Activated naive CD4-positive, alpha-beta T cell treated with anti-CD3 and anti-CD28 coated beads for 36 hours (primary cell): Measurements from ENCODE around the gene PHACTR1. TPM values are rescaled to one million over a fixed set of nuclear protein-coding genes. Genes with fewer than 3 reads are reported as not detected.

Source experiments
- CTCF ChIA-PET: fragments of 350-600 bp; sonication (Branson Sonifier 250); formaldehyde crosslinking; loops from one replicate; lab custom pipeline; 2021; ENCODE audit warnings: antibody characterized with exemption; lab: Charles Lee
- DNase-seq: peaks from one replicate; pipeline ENCODE4 v3.0.0-alpha.2; 2020
- H3K27ac Mint-ChIP-seq: one replicate; pipeline ENCODE4 v1.8.0; 2021; ENCODE audit warnings: mild to moderate bottlenecking, mixed read lengths
- H3K27me3 Mint-ChIP-seq: one replicate; pipeline ENCODE4 v1.8.0; 2021; ENCODE audit warnings: low read depth, mixed read lengths
- H3K36me3 Mint-ChIP-seq: one replicate; pipeline ENCODE4 v1.8.0; 2021; ENCODE audit warnings: low read depth, mixed read lengths
- H3K4me1 Mint-ChIP-seq: one replicate; pipeline ENCODE4 v1.8.0; 2021; ENCODE audit warnings: low read depth, mixed read lengths
- H3K4me3 Mint-ChIP-seq: one replicate; pipeline ENCODE4 v1.8.0; 2021; ENCODE audit warnings: mild to moderate bottlenecking, moderate library complexity, mixed read lengths
- H3K9me3 Mint-ChIP-seq: one replicate; pipeline ENCODE4 v1.8.0; 2021; ENCODE audit warnings: mixed read lengths
- intact Hi-C: fragments of 100-400 bp; cut with micrococcal nuclease; formaldehyde crosslinking; loops from one replicate; pipeline ENCODE4 v1.15.1; 2023
- total RNA-seq, 2 experiments: library from RNA; stranded (reverse); gene quantifications; one replicate each; pipeline ENCODE4 v1.2.3, GENCODE V29; 2021

PHACTR1 gene
- total RNA-seq, 2 experiments from 2014 or later, result 0.31 TPM; not detected in 1

DNA sequence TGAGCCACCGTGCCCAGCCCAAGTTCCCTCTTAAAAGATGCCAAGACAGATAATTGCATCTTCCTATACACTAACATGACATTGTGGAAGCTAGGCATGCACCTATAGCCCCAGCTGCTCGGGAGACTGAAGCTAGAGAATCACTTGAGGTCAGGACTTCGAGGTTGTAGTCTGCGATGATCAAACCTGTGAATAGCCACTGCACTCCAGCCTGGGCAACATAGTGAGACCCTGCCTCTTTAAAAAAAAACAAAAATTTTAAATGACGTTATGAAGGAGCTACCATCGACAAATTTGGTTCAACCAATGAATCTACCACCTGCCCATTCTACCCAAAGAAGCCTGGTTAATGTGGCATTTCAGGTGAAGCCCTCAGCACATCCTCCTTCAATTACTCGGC is 531.1 kb downstream of the PHACTR1 start:
- CTCF ChIA-PET, result interaction anchor here (0.6 to 0.7 kb wide), 2 partner anchors 332 to 421 kb away, joined by 3 to 4 read pairs; no protein-coding TSS in a partner anchor

DNA sequence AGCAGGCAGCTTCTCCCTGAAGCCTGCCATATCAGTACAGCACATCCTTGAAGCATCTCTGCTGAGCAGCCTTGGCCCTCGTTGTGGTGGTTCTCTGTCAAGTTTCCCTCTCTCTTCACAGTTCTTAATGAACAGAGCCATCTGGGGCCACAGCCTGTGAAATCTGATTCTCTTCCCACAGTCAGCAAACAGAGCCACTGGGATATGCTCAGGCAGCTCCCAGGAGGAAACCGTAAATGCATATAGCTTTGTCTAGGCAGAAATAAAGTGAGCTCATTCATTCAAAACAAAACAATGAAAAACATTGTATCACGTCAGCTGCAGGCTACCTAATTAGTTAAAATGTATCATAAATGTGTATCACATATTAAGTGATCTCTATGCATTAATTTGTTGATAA is 531.5 kb downstream of the PHACTR1 start:
- H3K4me1 Mint-ChIP-seq, result no peaks in the 10 kb centered on the region
- no peak overlapping the region for H3K4me3 Mint-ChIP-seq
- no peak overlapping the region for H3K27ac Mint-ChIP-seq
- no peaks in the 10 kb centered on the region for H3K36me3 Mint-ChIP-seq
- peaks cover 7% of the 10 kb centered on the region for H3K9me3 Mint-ChIP-seq
- intact Hi-C loops, result no loop called here
- no peak for DNase-seq
- H3K27me3 Mint-ChIP-seq, result no peaks in the 10 kb centered on the region
- CTCF ChIA-PET, result interaction anchor here (0.6 to 0.7 kb wide), 2 partner anchors 332 to 421 kb away, joined by 3 to 4 read pairs; no protein-coding TSS in a partner anchor

More for the DNA sequence above, 531.1 kb downstream of the PHACTR1 start:
- Mint-ChIP-seq H3K4me1 (no peaks in the 10 kb centered on the region), H3K4me3 (no peak overlapping the region), H3K36me3 (no peaks in the 10 kb centered on the region), H3K27ac (no peak overlapping the region), H3K27me3 (no peaks in the 10 kb centered on the region), H3K9me3 (peaks cover 7% of the 10 kb centered on the region)
- DNase-seq, result no peak
- intact Hi-C loops, result no loop called here

DNA sequence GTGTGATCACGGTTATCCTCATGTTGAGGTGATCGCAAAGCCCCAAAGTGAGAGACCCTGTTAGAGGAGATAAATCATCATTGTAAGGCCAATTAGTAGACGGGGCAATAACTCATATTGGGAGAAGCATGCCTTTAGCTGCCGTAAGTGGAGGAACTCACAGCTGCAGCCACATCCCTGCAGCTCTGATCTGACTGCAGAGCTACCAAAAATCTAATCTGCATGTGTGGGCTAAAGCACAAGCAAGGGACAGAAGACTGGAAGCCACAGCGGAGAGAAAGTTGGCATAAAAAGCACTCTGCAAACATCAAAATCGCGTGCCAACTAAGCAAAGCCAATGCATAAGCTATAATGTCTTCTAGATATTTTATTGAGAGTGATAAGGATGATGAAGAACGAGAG is 532.0 kb downstream of the PHACTR1 start:
- H3K36me3 Mint-ChIP-seq, result no peaks in the 10 kb centered on the region
- no peak overlapping the region for H3K27ac Mint-ChIP-seq
- CTCF ChIA-PET, result no interaction called here
- H3K27me3 Mint-ChIP-seq, result no peaks in the 10 kb centered on the region
- intact Hi-C loops, result no loop called here
- H3K4me1 Mint-ChIP-seq, result no peaks in the 10 kb centered on the region
- DNase-seq, result no peak
- H3K4me3 Mint-ChIP-seq, result no peak overlapping the region
- peaks cover 7% of the 10 kb centered on the region for H3K9me3 Mint-ChIP-seq

DNA sequence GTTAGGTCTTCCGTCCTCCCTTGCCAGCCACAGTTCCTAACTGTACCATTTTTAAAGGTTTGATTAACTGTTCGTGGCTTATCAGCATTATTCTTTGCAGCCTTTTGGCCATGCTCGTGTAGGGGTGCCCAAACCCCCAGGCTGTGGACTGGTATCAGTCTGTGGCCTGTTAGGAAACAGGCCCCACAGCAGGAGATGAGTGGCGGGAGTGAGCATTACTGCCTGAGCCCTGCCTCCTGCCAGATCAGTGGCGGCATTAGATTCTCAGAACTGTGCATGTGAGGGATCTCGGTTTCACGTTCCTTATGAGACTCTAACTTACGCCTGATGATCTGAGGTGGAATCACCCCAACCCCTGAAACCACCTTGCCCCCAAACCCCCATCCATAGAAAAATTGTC is 532.4 kb downstream of the PHACTR1 start:
- no peak overlapping the region for H3K4me3 Mint-ChIP-seq
- H3K9me3 Mint-ChIP-seq, result peaks cover 3% of the 10 kb centered on the region
- H3K36me3 Mint-ChIP-seq, result no peaks in the 10 kb centered on the region
- no peak overlapping the region for H3K27ac Mint-ChIP-seq
- no peak for DNase-seq
- intact Hi-C loops, result no loop called here
- H3K4me1 Mint-ChIP-seq, result no peaks in the 10 kb centered on the region
- CTCF ChIA-PET, result no interaction called here
- H3K27me3 Mint-ChIP-seq, result no peaks in the 10 kb centered on the region

DNA sequence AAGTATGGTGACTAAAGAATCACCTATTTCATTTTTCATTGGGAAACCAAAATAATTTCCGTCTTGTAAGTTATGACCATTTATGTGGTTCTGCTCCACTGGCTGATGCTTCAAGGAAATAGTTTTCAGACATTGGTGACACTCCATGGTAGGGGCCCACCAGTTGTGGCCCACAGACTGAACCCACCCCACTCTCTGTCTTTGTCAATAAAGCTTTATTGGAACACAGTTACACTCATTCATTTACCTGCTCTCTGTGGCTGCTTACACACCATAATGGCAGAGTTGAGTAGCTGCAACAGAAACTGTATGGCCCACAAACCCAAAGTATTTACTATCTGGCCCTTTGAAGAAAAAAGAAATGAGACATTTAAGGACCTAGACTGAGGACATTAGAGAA is 533.2 kb downstream of the PHACTR1 start:
- DNase-seq, result no peak
- no peak overlapping the region for H3K4me3 Mint-ChIP-seq
- intact Hi-C loops, result no loop called here
- no peaks in the 10 kb centered on the region for H3K9me3 Mint-ChIP-seq
- H3K27ac Mint-ChIP-seq, result no peak overlapping the region
- no peaks in the 10 kb centered on the region for H3K4me1 Mint-ChIP-seq
- CTCF ChIA-PET, result no interaction called here
- H3K27me3 Mint-ChIP-seq, result no peaks in the 10 kb centered on the region
- H3K36me3 Mint-ChIP-seq, result no peaks in the 10 kb centered on the region

DNA sequence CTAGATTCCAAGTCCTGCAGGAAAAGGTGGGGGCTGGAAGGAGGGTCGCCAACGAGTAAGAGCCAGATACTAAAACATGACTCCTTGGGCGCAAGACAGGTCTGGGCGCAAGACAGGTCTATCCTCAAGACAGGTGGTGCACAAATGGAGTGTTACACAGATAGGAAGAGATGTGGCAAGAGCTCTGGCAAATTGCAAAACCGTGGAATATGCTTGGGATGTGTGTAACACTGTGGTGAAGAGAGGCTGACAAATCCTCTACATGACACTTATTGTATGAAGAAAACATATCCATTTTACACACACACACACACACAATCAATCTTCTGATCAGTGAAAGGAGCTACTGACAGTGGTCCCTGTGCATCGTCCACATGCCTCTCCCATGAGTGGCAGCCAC is 534.1 kb downstream of the PHACTR1 start:
- H3K27me3 Mint-ChIP-seq, result no peaks in the 10 kb centered on the region
- no peak overlapping the region for H3K4me3 Mint-ChIP-seq
- H3K27ac Mint-ChIP-seq, result no peak overlapping the region
- H3K9me3 Mint-ChIP-seq, result peaks cover 2% of the 10 kb centered on the region
- intact Hi-C loops, result no loop called here
- CTCF ChIA-PET, result interaction anchor here (1.1 kb wide), 1 partner anchor 47 kb away, joined by 3 read pairs; no protein-coding TSS in a partner anchor
- DNase-seq, result no peak
- H3K36me3 Mint-ChIP-seq, result no peaks in the 10 kb centered on the region
- no peaks in the 10 kb centered on the region for H3K4me1 Mint-ChIP-seq

DNA sequence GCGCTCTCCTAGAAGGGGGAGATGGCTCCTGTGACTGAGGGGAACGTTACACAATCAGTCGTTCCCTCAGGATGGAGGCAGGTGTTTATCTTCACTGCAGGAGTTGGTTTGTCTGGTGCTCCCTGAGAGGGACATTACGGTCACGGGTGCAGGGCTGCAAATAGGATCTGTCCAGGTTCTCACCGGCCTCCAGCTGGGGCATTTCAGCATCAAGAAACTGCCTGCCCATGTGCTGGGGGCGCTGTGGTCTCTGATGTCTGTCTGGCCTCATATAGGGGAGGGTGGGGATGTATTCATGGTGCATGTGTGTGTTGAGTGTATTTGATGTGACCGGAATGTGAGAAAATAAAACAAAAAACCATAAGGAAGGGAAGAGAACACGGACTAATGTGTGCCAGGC is 534.7 kb downstream of the PHACTR1 start:
- DNase-seq, result no peak
- Mint-ChIP-seq H3K27ac (no peak overlapping the region), H3K4me1 (no peaks in the 10 kb centered on the region), H3K4me3 (no peak overlapping the region), H3K36me3 (no peaks in the 10 kb centered on the region), H3K27me3 (no peaks in the 10 kb centered on the region), H3K9me3 (peaks cover 3% of the 10 kb centered on the region)
- CTCF ChIA-PET, result interaction anchor here (1.1 kb wide), 1 partner anchor 46 kb away, joined by 3 read pairs; no protein-coding TSS in a partner anchor
- intact Hi-C loops, result no loop called here

DNA sequence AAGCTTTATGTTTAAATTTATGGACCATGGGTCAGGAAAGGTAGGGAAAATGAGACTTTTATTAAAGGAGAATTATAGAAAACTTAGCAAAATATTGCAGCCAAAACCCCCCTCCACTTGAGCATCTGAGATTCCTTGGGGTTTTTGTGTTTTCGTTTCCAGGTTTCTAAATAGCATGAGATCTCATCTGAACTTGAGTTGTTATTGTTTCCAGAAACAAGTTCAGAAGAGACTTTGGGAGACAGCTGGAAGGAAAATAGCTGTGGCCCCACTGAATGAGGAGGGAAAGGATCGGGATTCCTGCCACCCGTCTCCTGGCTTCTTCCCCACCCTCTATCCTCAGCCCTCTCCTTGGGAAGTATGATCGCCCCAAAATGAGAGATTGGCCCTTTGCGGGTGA is 536.2 kb downstream of the PHACTR1 start:
- no peaks in the 10 kb centered on the region for H3K27me3 Mint-ChIP-seq
- H3K36me3 Mint-ChIP-seq, result no peaks in the 10 kb centered on the region
- no peak overlapping the region for H3K4me3 Mint-ChIP-seq

DNA sequence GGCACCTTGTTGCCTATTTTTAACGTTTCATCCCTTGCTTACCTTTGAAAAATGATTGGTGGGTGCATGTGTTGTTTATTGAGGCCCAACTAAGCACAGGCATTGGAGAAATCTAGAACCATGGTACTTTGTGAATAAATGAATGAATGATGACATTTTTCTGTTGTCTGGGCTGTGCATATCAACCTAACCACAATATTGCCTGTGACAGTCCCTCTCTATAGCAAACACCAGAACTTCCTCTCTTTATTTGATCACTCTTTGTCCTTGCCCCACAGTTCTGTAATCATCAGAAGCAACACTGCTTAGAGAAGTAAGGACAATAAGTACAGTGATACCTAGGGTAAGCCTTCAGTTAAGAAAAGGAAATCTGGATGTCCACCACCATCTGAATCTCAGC is 536.7 kb downstream of the PHACTR1 start:
- CTCF ChIA-PET, result no interaction called here

More for the DNA sequence above, 536.2 kb downstream of the PHACTR1 start:
- no peaks in the 10 kb centered on the region for H3K4me1 Mint-ChIP-seq
- intact Hi-C loops, result no loop called here
- H3K27ac Mint-ChIP-seq, result no peak overlapping the region
- H3K9me3 Mint-ChIP-seq, result peaks cover 8% of the 10 kb centered on the region
- CTCF ChIA-PET, result no interaction called here
- no peak for DNase-seq

DNA sequence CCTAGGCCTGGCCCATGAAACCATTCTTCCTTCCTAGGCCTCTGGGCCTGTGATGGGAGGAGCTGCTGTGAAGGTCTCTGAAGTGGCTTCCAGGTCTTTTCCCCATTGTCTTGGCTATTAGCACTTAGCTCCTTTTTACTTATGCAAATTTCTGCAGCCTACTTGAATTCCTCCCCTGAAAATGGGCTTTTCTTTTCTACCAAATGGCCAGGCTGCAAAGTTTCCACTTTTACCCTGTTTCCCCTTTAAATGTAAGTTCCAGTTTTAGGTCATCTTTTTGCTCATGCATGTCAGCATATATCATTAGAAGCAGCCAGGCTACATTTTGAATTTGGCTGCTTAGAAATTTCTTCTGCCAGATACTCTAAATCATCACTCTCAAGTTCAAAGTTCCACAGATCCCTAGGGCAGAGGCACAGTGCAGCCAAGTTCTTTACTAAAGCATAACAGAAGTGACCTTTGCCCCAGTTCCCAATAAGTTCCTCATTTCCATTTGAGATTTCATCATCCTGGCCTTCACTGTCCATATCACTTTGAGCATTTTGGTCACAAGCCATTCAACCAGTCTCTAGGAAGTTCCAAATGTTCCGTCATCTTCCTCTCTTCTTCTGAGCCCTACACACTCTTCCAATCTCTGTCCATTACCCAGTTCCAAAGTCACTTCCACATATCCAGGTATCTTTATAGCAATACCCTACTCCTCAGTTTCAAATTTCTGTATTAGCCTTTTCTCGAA is 539.9 kb downstream of the PHACTR1 start:
- intact Hi-C loops, result no loop called here
- H3K4me1 Mint-ChIP-seq, result peaks cover 5% of the 10 kb centered on the region

More for the DNA sequence above, 536.7 kb downstream of the PHACTR1 start:
- Mint-ChIP-seq H3K4me3 (no peak overlapping the region), H3K36me3 (no peaks in the 10 kb centered on the region), H3K4me1 (no peaks in the 10 kb centered on the region), H3K27ac (no peak overlapping the region), H3K9me3 (peaks cover 8% of the 10 kb centered on the region), H3K27me3 (no peaks in the 10 kb centered on the region)
- no peak for DNase-seq
- intact Hi-C loops, result no loop called here

DNA sequence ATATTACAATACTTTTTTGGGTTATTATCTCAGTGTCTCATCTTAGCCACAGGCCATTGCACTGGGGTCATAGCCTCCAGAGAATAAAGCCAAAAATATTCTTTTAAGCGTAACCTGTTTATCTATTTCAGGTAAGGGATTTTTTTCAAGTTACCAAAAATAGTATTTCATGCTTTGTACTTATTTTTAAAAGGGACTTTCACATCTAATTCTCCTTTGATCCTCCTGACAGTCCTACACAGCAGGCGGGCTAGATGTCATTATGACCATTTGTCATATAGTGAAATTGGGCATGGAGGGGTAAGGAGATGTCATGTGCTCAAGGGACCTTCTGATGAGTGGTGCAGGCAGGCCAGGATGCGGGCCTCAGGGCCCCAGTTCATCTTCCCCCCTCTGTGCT is 542.8 kb downstream of the PHACTR1 start:
- peaks cover 8% of the 10 kb centered on the region for H3K4me1 Mint-ChIP-seq
- H3K27ac Mint-ChIP-seq, result no peak overlapping the region
- H3K9me3 Mint-ChIP-seq, result peaks cover 8% of the 10 kb centered on the region
- DNase-seq, result no peak
- H3K36me3 Mint-ChIP-seq, result no peaks in the 10 kb centered on the region
- no peak overlapping the region for H3K4me3 Mint-ChIP-seq
- intact Hi-C loops, result no loop called here
- CTCF ChIA-PET, result no interaction called here
- H3K27me3 Mint-ChIP-seq, result no peaks in the 10 kb centered on the region

More for the DNA sequence above, 539.9 kb downstream of the PHACTR1 start:
- H3K36me3 Mint-ChIP-seq, result no peaks in the 10 kb centered on the region
- no peak for DNase-seq
- H3K27ac Mint-ChIP-seq, result no peak overlapping the region
- H3K27me3 Mint-ChIP-seq, result no peaks in the 10 kb centered on the region
- CTCF ChIA-PET, result no interaction called here
- no peak overlapping the region for H3K4me3 Mint-ChIP-seq
- H3K9me3 Mint-ChIP-seq, result peaks cover 8% of the 10 kb centered on the region

DNA sequence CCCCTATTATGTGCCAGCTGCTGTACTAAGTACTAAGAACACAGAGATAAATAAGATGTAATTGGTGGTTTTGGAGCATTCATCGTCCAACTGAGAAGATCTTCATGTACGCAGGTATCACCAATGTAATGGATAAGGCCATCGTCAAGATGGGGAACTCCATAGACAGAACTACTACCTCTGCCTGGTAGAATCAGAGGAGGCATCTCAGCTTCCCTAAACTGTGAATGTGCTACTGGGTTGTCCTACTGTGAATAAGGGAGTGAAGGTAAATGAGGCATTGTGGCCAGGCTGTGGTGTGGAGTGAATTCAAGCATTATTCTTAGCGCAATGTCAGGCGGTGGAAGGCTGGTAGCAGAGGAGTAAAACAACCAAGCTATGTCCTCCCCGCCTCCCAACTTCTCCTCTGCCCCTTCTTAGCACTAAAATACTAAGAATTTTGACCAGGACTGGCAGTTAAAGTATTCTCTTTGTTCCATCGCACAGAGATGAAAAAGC is 543.6 kb downstream of the PHACTR1 start:
- no peak for DNase-seq
- no peak overlapping the region for H3K27ac Mint-ChIP-seq

DNA sequence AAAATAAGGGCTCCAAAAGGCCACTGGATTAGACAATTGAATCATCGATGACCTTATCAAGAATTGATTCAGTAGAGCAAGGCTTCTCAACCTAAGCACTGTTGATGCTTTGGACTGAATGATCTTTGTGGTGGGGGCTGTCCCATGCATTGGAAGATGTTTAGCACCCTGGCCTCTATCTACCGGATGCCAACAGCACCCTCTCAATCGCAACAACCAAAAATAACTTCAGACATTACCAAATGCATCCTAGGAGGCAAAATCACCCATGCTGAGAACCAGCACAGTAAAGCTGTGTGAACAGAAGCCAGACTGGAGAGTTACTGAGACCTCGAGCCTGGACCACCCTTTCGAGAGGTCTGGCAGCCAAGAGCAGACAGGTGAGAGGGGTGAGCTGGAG is 544.3 kb downstream of the PHACTR1 start:
- CTCF ChIA-PET, result no interaction called here
- no peak overlapping the region for H3K4me3 Mint-ChIP-seq
- no peak overlapping the region for H3K27ac Mint-ChIP-seq
- no peaks in the 10 kb centered on the region for H3K27me3 Mint-ChIP-seq
- no peaks in the 10 kb centered on the region for H3K36me3 Mint-ChIP-seq
- DNase-seq, result no peak
- intact Hi-C loops, result no loop called here
- H3K4me1 Mint-ChIP-seq, result peaks cover 8% of the 10 kb centered on the region
- H3K9me3 Mint-ChIP-seq, result peaks cover 6% of the 10 kb centered on the region

More for the DNA sequence above, 543.6 kb downstream of the PHACTR1 start:
- intact Hi-C loops, result no loop called here
- Mint-ChIP-seq H3K4me3 (no peak overlapping the region), H3K36me3 (no peaks in the 10 kb centered on the region), H3K9me3 (peaks cover 8% of the 10 kb centered on the region), H3K27me3 (no peaks in the 10 kb centered on the region), H3K4me1 (peaks cover 8% of the 10 kb centered on the region)
- CTCF ChIA-PET, result no interaction called here
